Cardiac muscle cell (in vitro differentiated cells and primary cell): ENCODE data around the gene LTN1. TPM values are rescaled to one million over a fixed set of nuclear protein-coding genes. Genes with fewer than 3 reads are reported as not detected.

Source experiments
- DNase-seq, 2 donors: peaks; one replicate each; pipeline versions ENCODE4 v3.0.0 to v3.0.0-alpha.2; 2010 to 2017; ENCODE audit warnings: low read depth in 1 of 2, low spot score in 1 of 2
- H3K27ac ChIP-seq: fragments of 200-600 bp; sonication (generic); 2 replicates; pipeline ENCODE4 v1.5.1; 2016
- H3K27me3 ChIP-seq: fragments of 200-600 bp; sonication (generic); 2 replicates; pipeline ENCODE4 v1.6.0; 2016; ENCODE audit warnings: control low read depth
- H3K36me3 ChIP-seq: fragments of 200-600 bp; sonication (generic); 2 replicates; pipeline ENCODE4 v1.5.1; 2016; ENCODE audit warnings: control low read depth
- H3K4me1 ChIP-seq: fragments of 200-600 bp; sonication (generic); 2 replicates; pipeline ENCODE4 v1.8.1; 2017; ENCODE audit warnings: low read depth, mild to moderate bottlenecking, mixed run types
- H3K4me3 ChIP-seq: fragments of 200-600 bp; sonication (generic); 2 replicates; pipeline ENCODE4 v1.5.1; 2016; ENCODE audit warnings: mild to moderate bottlenecking
- H3K9me3 ChIP-seq: fragments of 200-600 bp; sonication (generic); 2 replicates; pipeline ENCODE4 v1.5.1; 2017; ENCODE audit warnings: low read depth, mild to moderate bottlenecking, control low read depth
- CTCF ChIP-seq: IDR thresholded peaks from 2 replicates; pipeline ENCODE4 v1.5.1; 2012; ENCODE audit warnings: low read depth, mild to moderate bottlenecking, low read length
- polyA plus RNA-seq: library from polyadenylated mRNA; unstranded; fragments of >200 nt; fragmentation: Nextera tagmentation; extraction: Ambion mirVana; gene quantifications from 2 replicates; pipeline ENCODE4 v1.2.1, GENCODE V29; 2016
- total RNA-seq: library from RNA; depleted of rRNA; stranded (reverse); fragments of >200 nt; gene quantifications from 2 replicates; pipeline ENCODE4 v1.2.3, GENCODE V29; 2016

LTN1 gene
- total and polyA plus RNA-seq, 2 experiments from 2014 or later: 10.7 to 16.9 TPM

- no peak for DNase-seq
- peaks cover 50% of the 10 kb centered on the region for H3K36me3 ChIP-seq
- TF ChIP-seq CTCF: no peak
Measured at GRCh38 chr21:28963831-28964230, 28.8 kb downstream of the LTN1 start.

GRCh38 chr21:28962465-28962864 is 30.2 kb downstream of the LTN1 start:
- no peak for TF ChIP-seq CTCF
- Histone ChIP-seq H3K4me3 (no peak overlapping the region), H3K36me3 (peaks cover 48% of the 10 kb centered on the region), H3K27me3 (no peaks in the 10 kb centered on the region), H3K27ac (no peak overlapping the region), H3K9me3 (no peaks in the 10 kb centered on the region), H3K4me1 (no peaks in the 10 kb centered on the region)
- DNase-seq: no peak

More at GRCh38 chr21:28963831-28964230, 28.8 kb downstream of the LTN1 start:
- H3K9me3 ChIP-seq: no peaks in the 10 kb centered on the region
- H3K4me3 ChIP-seq: no peak overlapping the region
- no peaks in the 10 kb centered on the region for H3K27me3 ChIP-seq
- no peak overlapping the region for H3K27ac ChIP-seq
- no peaks in the 10 kb centered on the region for H3K4me1 ChIP-seq

- no peak overlapping the region for H3K4me3 ChIP-seq
- H3K4me1 ChIP-seq: no peaks in the 10 kb centered on the region
- no peak for DNase-seq
- H3K9me3 ChIP-seq: no peaks in the 10 kb centered on the region
- H3K27me3 ChIP-seq: no peaks in the 10 kb centered on the region
- TF ChIP-seq CTCF: no peak
- peaks cover 43% of the 10 kb centered on the region for H3K36me3 ChIP-seq
- H3K27ac ChIP-seq: no peak overlapping the region
Measured at GRCh38 chr21:28961927-28962326, 30.8 kb downstream of the LTN1 start.

GRCh38 chr21:28960245-28960644 is 32.4 kb downstream of the LTN1 start:
- no peak for DNase-seq
- no peak overlapping the region for H3K27ac ChIP-seq

GRCh38 chr21:28959367-28960099 is 33.1 kb downstream of the LTN1 start:
- Histone ChIP-seq H3K4me1 (no peaks in the 10 kb centered on the region), H3K27ac (no peak overlapping the region), H3K4me3 (no peak overlapping the region), H3K27me3 (no peaks in the 10 kb centered on the region), H3K9me3 (no peaks in the 10 kb centered on the region), H3K36me3 (peaks cover 43% of the 10 kb centered on the region)
- no peak for TF ChIP-seq CTCF
- peak in 1 of 2 donors; percentile 79 for DNase-seq

More at GRCh38 chr21:28960245-28960644, 32.4 kb downstream of the LTN1 start:
- no peak overlapping the region for H3K4me3 ChIP-seq
- TF ChIP-seq CTCF: no peak
- H3K4me1 ChIP-seq: no peaks in the 10 kb centered on the region
- no peaks in the 10 kb centered on the region for H3K9me3 ChIP-seq
- H3K36me3 ChIP-seq: peaks cover 40% of the 10 kb centered on the region
- H3K27me3 ChIP-seq: no peaks in the 10 kb centered on the region
